ENCODE measurements around the gene ITGB7.
"Not testable (repeated sequence)": the region's sequence is repeated elsewhere in the genome, so short reads cannot be mapped to it uniquely, and the experiment has no call there.

ITGB7 gene

DNA sequence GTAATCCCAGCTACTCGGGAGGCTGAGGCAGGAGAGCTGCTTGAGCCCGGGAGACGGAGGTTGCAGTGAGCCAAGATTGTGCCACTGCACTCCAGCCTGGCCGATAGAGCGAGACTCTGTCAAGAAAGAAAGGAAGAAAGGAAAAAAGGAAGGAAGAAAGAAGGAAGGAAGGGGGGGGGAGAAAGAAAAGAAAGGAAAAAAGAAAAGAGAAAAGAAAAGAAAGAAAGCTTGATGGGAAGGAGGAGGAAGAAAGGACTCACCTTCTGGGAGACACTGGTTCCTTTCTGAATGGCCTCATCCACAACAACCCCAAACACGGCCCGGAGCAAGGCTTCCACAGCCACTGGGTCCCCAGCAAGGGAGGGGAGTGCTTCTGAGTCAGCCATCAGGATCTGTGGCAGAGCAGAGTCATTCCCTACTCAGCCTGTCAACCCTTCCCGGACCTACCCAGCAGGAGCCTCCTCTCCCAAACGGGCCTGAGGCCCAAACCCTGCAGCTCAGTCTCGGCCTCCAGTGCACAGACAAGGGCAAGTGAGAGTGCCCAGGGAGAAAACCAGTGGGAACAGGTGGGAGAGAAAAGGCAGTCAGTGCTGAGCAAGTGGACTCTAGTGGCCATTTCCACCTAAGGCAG, 33.9 kb downstream of the ITGB7 start:
- H3K9me3 Mint-ChIP-seq, result no peaks in the 10 kb centered on the region
- peak overlapping the region; percentile 66 for H3K27ac Mint-ChIP-seq (ENCODE audit: low read depth)
- H3K4me3 Mint-ChIP-seq, result no peak overlapping the region
- peaks cover 3% of the 10 kb centered on the region for H3K36me3 Mint-ChIP-seq (ENCODE audit: insufficient read depth)
- no peaks in the 10 kb centered on the region for H3K4me1 Mint-ChIP-seq
- H3K27me3 Mint-ChIP-seq, result no peaks in the 10 kb centered on the region
- ATAC-seq (replicated peaks; ENCODE audit: extremely low read depth, poor library complexity, severe bottlenecking) (no peak), DNase-seq (ENCODE audit: low spot score in 2 of 2) (no peak)

DNA sequence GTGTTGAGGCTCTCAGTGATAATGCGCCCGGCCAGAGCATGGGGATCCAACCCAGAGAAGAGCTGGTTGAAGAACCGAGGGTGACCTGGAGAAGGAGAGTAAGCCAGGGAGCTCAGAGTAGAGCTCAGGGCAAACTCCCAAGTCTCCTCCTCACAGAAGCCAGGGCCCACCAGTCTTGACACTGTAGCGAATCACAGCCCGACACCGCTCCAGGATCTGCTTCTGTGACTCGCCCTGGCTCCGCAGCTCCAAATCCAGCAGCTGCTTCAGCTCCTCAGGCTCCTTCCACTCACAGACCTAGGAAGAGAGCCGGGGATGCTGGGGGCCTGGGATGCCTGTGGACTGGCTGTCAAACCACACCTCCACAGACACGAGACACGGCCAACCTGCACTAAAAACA, 34.7 kb downstream of the ITGB7 start:
- no peaks in the 10 kb centered on the region for H3K27me3 Mint-ChIP-seq
- peaks cover 3% of the 10 kb centered on the region for H3K36me3 Mint-ChIP-seq (ENCODE audit: insufficient read depth)
- no peak for ATAC-seq (replicated peaks; ENCODE audit: extremely low read depth, poor library complexity, severe bottlenecking)
- H3K4me1 Mint-ChIP-seq, result no peaks in the 10 kb centered on the region
- H3K4me3 Mint-ChIP-seq, result no peak overlapping the region
- no peak overlapping the region for H3K27ac Mint-ChIP-seq (ENCODE audit: low read depth)
- no peak for DNase-seq (ENCODE audit: low spot score in 2 of 2)
- no peaks in the 10 kb centered on the region for H3K9me3 Mint-ChIP-seq

DNA sequence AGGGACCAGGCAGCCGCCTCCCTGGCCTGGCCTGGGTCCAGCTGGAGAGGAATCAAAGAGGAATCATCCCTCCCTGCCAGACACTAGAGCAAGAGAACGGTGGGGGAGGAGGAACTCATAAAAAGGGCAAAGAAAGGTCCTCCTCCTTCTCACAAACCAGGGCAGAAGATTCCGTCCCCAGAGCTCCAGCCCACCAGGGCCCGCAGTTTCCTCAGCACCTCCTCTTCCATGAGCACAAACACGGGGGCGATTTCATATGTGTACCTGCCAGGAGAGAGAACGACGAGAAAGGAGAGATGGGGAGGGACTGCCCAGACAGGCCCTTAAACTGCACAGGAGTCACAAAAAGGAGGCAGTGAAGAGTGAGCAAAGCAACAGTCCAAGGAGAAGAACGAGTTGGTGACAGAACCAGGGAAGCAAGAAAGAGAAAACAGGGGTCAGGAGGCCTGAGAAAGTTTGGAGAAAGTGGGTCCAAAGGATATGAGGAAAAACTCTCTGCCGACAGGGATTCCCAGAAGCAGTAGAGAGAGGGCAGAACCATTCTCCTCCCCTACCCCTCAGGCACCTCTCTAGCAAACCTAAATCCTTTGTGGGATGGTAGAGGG, 35.2 kb downstream of the ITGB7 start:
- DNase-seq (ENCODE audit: low spot score in 2 of 2), result no peak

DNA sequence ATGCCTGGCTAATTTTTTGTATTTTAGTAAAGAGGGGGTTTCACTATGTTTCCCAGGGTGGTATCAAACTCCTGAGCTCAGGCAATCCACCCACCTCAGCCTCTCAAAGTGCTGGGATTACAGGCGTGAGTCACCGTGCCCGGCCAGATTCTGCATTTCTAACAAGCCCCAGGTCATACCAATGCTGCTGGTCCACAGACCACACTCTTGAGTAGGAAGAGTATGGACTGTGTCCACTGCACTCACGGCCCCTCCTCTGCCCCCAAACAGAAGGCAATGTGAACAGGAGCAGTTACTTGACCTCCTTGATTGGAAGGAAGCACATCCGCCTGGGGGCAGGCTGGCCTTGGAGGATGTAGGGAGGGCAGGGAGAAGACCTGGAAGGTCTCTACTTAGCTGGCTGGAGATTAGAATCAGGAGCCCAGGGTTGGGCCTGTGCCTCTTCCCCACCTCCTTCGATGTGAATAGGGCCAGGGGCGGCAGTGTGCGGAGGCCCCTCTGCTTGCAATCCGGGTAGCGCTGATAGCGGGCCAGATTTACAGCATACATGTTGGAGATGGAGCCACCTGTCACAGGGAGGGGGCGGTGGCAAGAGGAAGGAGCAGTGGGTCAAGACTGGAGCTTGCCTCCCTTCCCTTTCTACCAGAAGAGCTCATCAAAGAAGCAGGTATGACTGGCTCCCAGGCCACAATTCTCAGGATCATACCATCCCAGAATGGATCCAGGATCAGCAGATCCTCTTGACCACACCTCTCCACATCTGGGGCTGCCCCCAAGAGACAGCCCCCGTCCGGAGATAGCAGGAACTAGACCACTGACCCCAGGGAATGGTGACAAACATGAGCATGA, 36.0 kb downstream of the ITGB7 start:
- peaks cover 3% of the 10 kb centered on the region for H3K36me3 Mint-ChIP-seq (ENCODE audit: insufficient read depth)
- no peak overlapping the region for H3K4me3 Mint-ChIP-seq
- ATAC-seq (replicated peaks; ENCODE audit: extremely low read depth, poor library complexity, severe bottlenecking) (no peak), DNase-seq (ENCODE audit: low spot score in 2 of 2) (no peak)
- no peaks in the 10 kb centered on the region for H3K27me3 Mint-ChIP-seq
- no peaks in the 10 kb centered on the region for H3K4me1 Mint-ChIP-seq
- H3K9me3 Mint-ChIP-seq, result no peaks in the 10 kb centered on the region
- no peak overlapping the region for H3K27ac Mint-ChIP-seq (ENCODE audit: low read depth)

More for the DNA sequence above, 35.2 kb downstream of the ITGB7 start:
- Mint-ChIP-seq H3K4me3 (no peak overlapping the region), H3K4me1 (no peaks in the 10 kb centered on the region), H3K27me3 (no peaks in the 10 kb centered on the region), H3K9me3 (no peaks in the 10 kb centered on the region), H3K36me3 (ENCODE audit: insufficient read depth) (peaks cover 3% of the 10 kb centered on the region), H3K27ac (ENCODE audit: low read depth) (no peak overlapping the region)
- ATAC-seq (replicated peaks; ENCODE audit: extremely low read depth, poor library complexity, severe bottlenecking), result no peak

DNA sequence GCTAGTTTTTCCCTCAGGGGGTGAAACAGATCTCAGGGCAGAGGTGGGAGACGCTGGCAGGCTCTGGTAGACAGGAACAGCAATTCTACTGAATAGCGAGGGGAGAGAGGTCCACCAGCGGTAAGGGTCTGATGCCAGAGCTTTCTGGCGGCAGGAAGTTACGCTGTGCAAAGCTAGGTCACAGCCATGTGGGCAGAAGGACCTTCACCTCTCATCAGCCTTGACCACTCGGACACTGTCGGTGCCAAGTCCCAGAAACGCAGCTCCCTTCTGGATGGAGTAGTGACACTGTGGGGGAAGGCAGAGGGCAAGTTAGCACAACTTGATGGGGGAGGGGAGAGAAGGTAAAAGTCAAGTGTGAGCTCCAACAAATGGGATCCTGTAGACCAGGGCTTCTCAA, 36.8 kb downstream of the ITGB7 start:
- H3K9me3 Mint-ChIP-seq, result no peaks in the 10 kb centered on the region
- no peak overlapping the region for H3K27ac Mint-ChIP-seq (ENCODE audit: low read depth)
- H3K4me3 Mint-ChIP-seq, result no peak overlapping the region
- H3K36me3 Mint-ChIP-seq (ENCODE audit: insufficient read depth), result peaks cover 3% of the 10 kb centered on the region
- no peaks in the 10 kb centered on the region for H3K4me1 Mint-ChIP-seq
- ATAC-seq (replicated peaks; ENCODE audit: extremely low read depth, poor library complexity, severe bottlenecking) (no peak), DNase-seq (ENCODE audit: low spot score in 2 of 2) (no peak)
- H3K27me3 Mint-ChIP-seq, result no peaks in the 10 kb centered on the region

DNA sequence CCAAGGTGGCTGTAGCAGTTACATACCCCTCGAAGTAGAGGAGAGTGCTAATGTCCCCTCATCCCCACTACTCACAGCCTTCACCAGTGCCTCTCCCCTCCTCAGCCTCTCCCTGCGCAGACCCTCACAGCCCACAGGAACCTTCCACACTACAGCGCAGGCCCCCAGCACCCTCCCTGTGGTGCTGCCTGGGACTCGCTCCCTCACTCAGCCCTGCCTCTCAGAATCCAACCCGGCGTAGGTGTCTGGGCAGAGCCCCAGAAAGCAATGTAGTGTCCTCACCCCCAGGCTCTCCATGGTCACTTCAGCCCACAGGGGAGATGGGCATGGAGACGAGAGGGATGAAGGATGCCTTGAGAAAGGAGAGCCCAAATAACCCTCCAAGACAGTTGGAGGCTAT, 37.4 kb downstream of the ITGB7 start:
- H3K4me1 Mint-ChIP-seq, result no peaks in the 10 kb centered on the region
- ATAC-seq (replicated peaks; ENCODE audit: extremely low read depth, poor library complexity, severe bottlenecking), result no peak
- H3K27me3 Mint-ChIP-seq, result no peaks in the 10 kb centered on the region
- H3K4me3 Mint-ChIP-seq, result no peak overlapping the region
- peaks cover 3% of the 10 kb centered on the region for H3K36me3 Mint-ChIP-seq (ENCODE audit: insufficient read depth)
- no peak for DNase-seq (ENCODE audit: low spot score in 2 of 2)
- H3K27ac Mint-ChIP-seq (ENCODE audit: low read depth), result no peak overlapping the region
- H3K9me3 Mint-ChIP-seq, result no peaks in the 10 kb centered on the region

DNA sequence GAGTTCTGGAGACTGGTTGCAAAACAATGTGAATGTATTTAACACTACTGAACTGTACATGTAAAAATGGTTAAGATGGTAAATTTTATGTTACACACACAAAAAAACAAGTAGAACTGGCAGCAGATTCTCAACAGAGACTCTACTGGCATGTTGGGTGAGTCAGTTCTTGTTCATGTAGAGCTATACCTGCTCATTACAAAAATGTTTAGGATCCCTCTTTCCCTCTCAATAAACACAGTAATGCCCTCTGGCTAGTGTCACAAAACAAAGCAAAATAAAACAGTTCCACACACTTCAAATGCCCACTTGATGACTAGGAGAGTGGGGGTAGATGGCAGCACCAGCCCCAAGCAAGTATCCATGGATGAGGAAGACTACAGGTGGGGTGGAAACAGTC, 40.2 kb downstream of the ITGB7 start:
- Mint-ChIP-seq H3K9me3 (no peaks in the 10 kb centered on the region), H3K4me3 (no peak overlapping the region), H3K36me3 (ENCODE audit: insufficient read depth) (peaks cover 3% of the 10 kb centered on the region), H3K27me3 (no peaks in the 10 kb centered on the region), H3K27ac (ENCODE audit: low read depth) (no peak overlapping the region), H3K4me1 (no peaks in the 10 kb centered on the region)
- ATAC-seq (replicated peaks; ENCODE audit: extremely low read depth, poor library complexity, severe bottlenecking), result no peak
- DNase-seq (ENCODE audit: low spot score in 2 of 2), result no peak

DNA sequence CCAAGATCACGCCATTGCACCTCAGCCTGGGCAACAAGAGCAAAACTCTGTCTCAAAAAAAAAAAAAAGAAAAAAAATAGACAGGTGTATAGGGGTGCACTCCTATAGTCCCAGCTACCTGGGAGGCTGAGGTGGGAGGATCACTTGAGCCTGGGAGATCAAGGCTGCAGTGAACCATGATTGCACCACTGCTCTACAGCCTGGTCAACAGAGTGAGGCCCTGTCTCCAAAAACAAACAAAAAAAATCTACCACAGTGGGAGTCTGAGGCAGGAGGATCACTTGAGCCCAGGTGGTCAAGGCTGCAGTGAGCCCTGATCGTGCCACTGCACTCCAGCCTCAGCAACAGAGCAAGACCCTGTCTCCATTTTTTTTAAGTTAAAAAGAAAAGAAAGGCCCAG, 44.0 kb downstream of the ITGB7 start:
- not testable (repeated sequence) for H3K36me3 Mint-ChIP-seq (ENCODE audit: insufficient read depth); H3K4me3 Mint-ChIP-seq; H3K9me3 Mint-ChIP-seq; DNase-seq (ENCODE audit: low spot score in 2 of 2); ATAC-seq (replicated peaks; ENCODE audit: extremely low read depth, poor library complexity, severe bottlenecking); H3K4me1 Mint-ChIP-seq; H3K27me3 Mint-ChIP-seq; H3K27ac Mint-ChIP-seq (ENCODE audit: low read depth)

DNA sequence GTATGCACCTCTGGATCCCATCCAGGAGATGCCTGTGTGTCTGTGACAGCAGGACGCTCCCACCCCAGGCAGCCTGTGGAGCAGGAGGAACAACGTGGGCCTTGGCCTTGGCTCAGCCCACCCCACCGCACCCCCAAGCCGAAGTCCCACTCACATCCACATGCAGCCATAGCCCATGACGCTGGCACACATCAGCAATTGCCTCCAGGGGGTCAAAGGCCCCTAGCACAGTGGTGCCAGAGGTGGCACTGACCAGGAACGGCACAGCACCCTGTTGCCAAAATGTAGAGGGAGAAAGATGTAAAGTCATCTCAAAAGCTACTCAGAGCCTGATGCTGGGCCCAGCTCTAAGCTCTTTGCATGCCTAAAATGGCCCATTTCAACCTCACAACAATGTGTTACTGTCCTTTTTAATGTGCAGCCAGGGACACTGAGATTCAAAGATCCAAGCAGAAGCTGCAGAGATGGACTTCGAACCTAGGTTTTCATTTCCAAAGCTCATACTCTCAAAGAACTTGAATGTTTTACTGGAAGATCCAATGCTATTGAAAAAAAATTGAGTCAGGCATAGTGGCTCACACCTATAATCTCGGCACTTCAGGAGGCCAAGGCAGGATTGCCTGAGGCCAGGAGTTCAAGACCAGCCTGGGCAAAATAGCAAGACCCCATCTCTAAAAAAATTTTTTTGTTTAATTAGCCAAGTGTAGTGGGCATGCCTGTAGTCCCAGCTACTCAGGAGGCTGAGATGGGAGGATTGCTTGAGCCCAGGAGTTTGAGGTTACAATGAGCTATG, 45.7 kb downstream of the ITGB7 start:
- Mint-ChIP-seq H3K27ac (ENCODE audit: low read depth) (no peak overlapping the region), H3K9me3 (no peaks in the 10 kb centered on the region), H3K27me3 (no peaks in the 10 kb centered on the region), H3K4me1 (peaks cover 9% of the 10 kb centered on the region), H3K4me3 (no peak overlapping the region), H3K36me3 (ENCODE audit: insufficient read depth) (no peaks in the 10 kb centered on the region)
- no peak for DNase-seq (ENCODE audit: low spot score in 2 of 2)
- no peak for ATAC-seq (replicated peaks; ENCODE audit: extremely low read depth, poor library complexity, severe bottlenecking)

DNA sequence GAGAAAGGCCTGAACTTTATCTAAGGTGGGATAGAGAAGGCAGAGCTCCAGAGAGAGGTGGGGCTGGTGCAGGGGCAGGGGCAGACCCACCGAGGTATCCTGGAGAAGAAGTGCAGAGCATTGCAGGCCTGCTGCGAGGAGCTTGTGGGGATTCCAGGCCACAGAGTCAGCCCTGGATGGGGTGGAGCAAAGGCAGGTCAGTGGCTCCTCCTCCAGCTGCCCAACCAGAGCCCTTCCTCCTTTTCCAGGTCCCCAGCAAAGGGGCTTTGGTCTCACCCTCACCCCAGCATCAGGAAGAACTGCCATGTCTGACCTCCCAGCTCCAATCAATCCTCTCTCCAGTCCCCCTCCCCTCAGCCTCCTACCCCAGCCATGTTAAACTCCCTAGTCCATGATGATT, 46.4 kb downstream of the ITGB7 start:
- Mint-ChIP-seq H3K27me3 (no peaks in the 10 kb centered on the region), H3K4me1 (peaks cover 9% of the 10 kb centered on the region), H3K27ac (ENCODE audit: low read depth) (no peak overlapping the region), H3K4me3 (no peak overlapping the region), H3K36me3 (ENCODE audit: insufficient read depth) (no peaks in the 10 kb centered on the region), H3K9me3 (no peaks in the 10 kb centered on the region)
- ATAC-seq (replicated peaks; ENCODE audit: extremely low read depth, poor library complexity, severe bottlenecking) (no peak), DNase-seq (ENCODE audit: low spot score in 2 of 2) (no peak)

DNA sequence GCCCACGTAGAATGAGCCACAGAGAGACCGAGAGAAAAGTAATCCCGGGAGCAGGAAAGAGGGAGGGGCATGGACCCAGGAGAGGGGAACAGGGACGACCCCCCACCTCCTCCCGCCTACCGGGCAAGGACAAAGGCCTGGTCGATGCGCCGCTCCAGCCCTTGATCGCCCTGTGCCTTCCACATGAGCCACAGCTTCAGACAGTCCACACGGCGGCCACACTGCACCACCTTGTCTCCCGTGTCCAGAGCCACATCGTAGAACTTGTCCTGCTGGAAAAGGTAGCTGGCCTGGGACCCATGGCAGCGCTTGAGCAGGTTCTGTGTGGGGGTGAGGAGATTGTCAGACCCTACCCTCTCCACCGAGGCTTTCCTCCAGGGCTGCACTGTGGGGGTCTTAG, 47.1 kb downstream of the ITGB7 start:
- DNase-seq (ENCODE audit: low spot score in 2 of 2) (no peak), ATAC-seq (replicated peaks; ENCODE audit: extremely low read depth, poor library complexity, severe bottlenecking) (no peak)
- Mint-ChIP-seq H3K27ac (ENCODE audit: low read depth) (no peak overlapping the region), H3K36me3 (ENCODE audit: insufficient read depth) (no peaks in the 10 kb centered on the region), H3K9me3 (no peaks in the 10 kb centered on the region), H3K27me3 (no peaks in the 10 kb centered on the region), H3K4me1 (peaks cover 9% of the 10 kb centered on the region), H3K4me3 (no peak overlapping the region)

DNA sequence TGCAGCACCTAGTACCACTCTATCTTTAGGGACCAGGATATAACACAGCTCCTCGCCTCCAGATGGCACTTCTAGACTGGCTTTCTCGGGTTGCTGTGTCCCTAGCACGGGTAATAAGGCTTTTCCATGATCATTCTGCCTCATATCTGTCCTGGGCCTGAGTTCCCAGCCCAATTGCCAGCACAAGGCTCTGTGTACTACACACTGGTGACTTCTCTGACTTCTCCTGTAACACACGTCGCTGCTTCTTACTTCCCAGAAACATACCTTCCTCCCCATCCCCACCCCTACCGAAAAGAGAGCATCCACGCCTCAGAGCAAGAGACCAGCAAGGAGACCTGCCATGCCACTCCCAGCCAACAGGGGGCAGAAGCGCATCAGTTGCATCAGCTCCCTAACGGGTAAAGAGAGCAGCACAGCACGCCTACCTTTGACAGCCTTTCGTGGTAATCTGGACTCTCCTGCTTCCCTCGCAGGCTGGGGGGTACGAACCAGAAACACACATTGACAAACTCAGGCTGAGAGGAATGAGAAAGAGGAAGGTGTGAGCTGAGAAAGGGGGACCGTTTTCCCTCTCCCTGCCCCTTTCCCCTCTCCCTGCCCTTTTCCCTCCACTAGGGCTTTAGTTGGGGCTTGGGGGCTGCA, 47.7 kb downstream of the ITGB7 start:
- H3K27me3 Mint-ChIP-seq, result no peaks in the 10 kb centered on the region
- no peak overlapping the region for H3K4me3 Mint-ChIP-seq
- DNase-seq (ENCODE audit: low spot score in 2 of 2), result peak; percentile 84 to 85
- no peaks in the 10 kb centered on the region for H3K36me3 Mint-ChIP-seq (ENCODE audit: insufficient read depth)
- no peaks in the 10 kb centered on the region for H3K9me3 Mint-ChIP-seq
- peak overlapping the region; percentile 30 for H3K27ac Mint-ChIP-seq (ENCODE audit: low read depth)
- peaks cover 9% of the 10 kb centered on the region for H3K4me1 Mint-ChIP-seq
- ATAC-seq (replicated peaks; ENCODE audit: extremely low read depth, poor library complexity, severe bottlenecking), result peak; percentile 98
